ENCODE measurements around the gene CARMIL1.

The CARMIL1 gene

GRCh38 chr6:25472906-25473305, 193.7 kb downstream of the CARMIL1 start:
- DNase-seq (ENCODE audit: low read depth in 2 of 2), result no peak

- no peak for DNase-seq (ENCODE audit: low read depth in 2 of 2)
Observed at GRCh38 chr6:25473447-25473846, 194.3 kb downstream of the CARMIL1 start.

- no peak for DNase-seq (ENCODE audit: low read depth in 2 of 2)
Observed at GRCh38 chr6:25476126-25476525, 197.0 kb downstream of the CARMIL1 start.

- no peak for DNase-seq (ENCODE audit: low read depth in 2 of 2)
Observed at GRCh38 chr6:25477006-25477590, 197.9 kb downstream of the CARMIL1 start.

GRCh38 chr6:25478973-25479372, 199.8 kb downstream of the CARMIL1 start:
- no peak for DNase-seq (ENCODE audit: low read depth in 2 of 2)

GRCh38 chr6:25481267-25481666, 202.1 kb downstream of the CARMIL1 start:
- DNase-seq (ENCODE audit: low read depth in 2 of 2), result no peak

GRCh38 chr6:25482996-25483395, 203.8 kb downstream of the CARMIL1 start:
- no peak for DNase-seq (ENCODE audit: low read depth in 2 of 2)

- no peak for DNase-seq (ENCODE audit: low read depth in 2 of 2)
Observed at GRCh38 chr6:25483943-25484342, 204.8 kb downstream of the CARMIL1 start.

GRCh38 chr6:25484900-25485299, 205.7 kb downstream of the CARMIL1 start:
- DNase-seq (ENCODE audit: low read depth in 2 of 2), result no peak

- DNase-seq (ENCODE audit: low read depth in 2 of 2), result no peak
Observed at GRCh38 chr6:25485821-25486534, 206.8 kb downstream of the CARMIL1 start.

GRCh38 chr6:25486550-25486949, 207.4 kb downstream of the CARMIL1 start:
- DNase-seq (ENCODE audit: low read depth in 2 of 2), result no peak

GRCh38 chr6:25487012-25487411, 207.8 kb downstream of the CARMIL1 start:
- no peak for DNase-seq (ENCODE audit: low read depth in 2 of 2)

GRCh38 chr6:25488156-25488555, 209.0 kb downstream of the CARMIL1 start:
- DNase-seq (ENCODE audit: low read depth in 2 of 2), result no peak

- DNase-seq (ENCODE audit: low read depth in 2 of 2), result no peak
Observed at GRCh38 chr6:25489399-25489798, 210.2 kb downstream of the CARMIL1 start.

GRCh38 chr6:25490018-25490801, 211.0 kb downstream of the CARMIL1 start:
- peak; percentile 27 to 34 for DNase-seq (ENCODE audit: low read depth in 2 of 2)

GRCh38 chr6:25492951-25493350, 213.8 kb downstream of the CARMIL1 start:
- DNase-seq (ENCODE audit: low read depth in 2 of 2), result no peak

GRCh38 chr6:25494469-25494868, 215.3 kb downstream of the CARMIL1 start:
- DNase-seq (ENCODE audit: low read depth in 2 of 2), result no peak

GRCh38 chr6:25497383-25498040, 218.3 kb downstream of the CARMIL1 start:
- no peak for DNase-seq (ENCODE audit: low read depth in 2 of 2)

- DNase-seq (ENCODE audit: low read depth in 2 of 2), result no peak
Observed at GRCh38 chr6:25498505-25498904, 219.3 kb downstream of the CARMIL1 start.

- DNase-seq (ENCODE audit: low read depth in 2 of 2), result no peak
Observed at GRCh38 chr6:25499615-25500235, 220.6 kb downstream of the CARMIL1 start.

GRCh38 chr6:25503686-25504085, 224.5 kb downstream of the CARMIL1 start:
- no peak for DNase-seq (ENCODE audit: low read depth in 2 of 2)

- DNase-seq (ENCODE audit: low read depth in 2 of 2), result no peak
Observed at GRCh38 chr6:25504661-25505060, 225.5 kb downstream of the CARMIL1 start.
